ENCODE measurements around the gene EEF2.

GRCh38 chr19:3979674-3980352 lies 5.5 kb downstream of the EEF2 start:
- TF ChIP-seq CTCF (IDR thresholded peaks at IDR 0.05) = no peak
- TF ChIP-seq POLR2AphosphoS5 (IDR thresholded peaks at IDR 0.05) = peak in 1 of 3 donors; percentile 7
- no peak for TF ChIP-seq POLR2A (IDR thresholded peaks at IDR 0.05)
- no peak for TF ChIP-seq EP300 (IDR thresholded peaks at IDR 0.05)

Data from suprapubic skin (tissue), 4 donors.